Panc1 (cell line): ENCODE measurements around the gene SMAP1.

ENCODE experiments used
- CTCF ChIP-seq: fragments of 450-650 bp; IDR thresholded peaks from 2 replicates; pipeline ENCODE4 v1.5.1; 2017; ENCODE audit warnings: mild to moderate bottlenecking
- SIN3A ChIP-seq: IDR thresholded peaks from 2 replicates; pipeline ENCODE4 v1.6.1; 2012; ENCODE audit warnings: low read depth, mild to moderate bottlenecking, low read length, moderate library complexity, borderline replicate concordance; ENCODE audit not compliant: insufficient read depth
- TF ChIP-seq, protein P1 (sequence below), 2 experiments: IDR thresholded peaks; 2 replicates each; pipeline ENCODE4 v1.6.1; 2011 to 2012; ENCODE audit warnings: low read depth in 2 of 2, control low read depth in 1 of 2, low read length in 1 of 2, mild to moderate bottlenecking in 1 of 2, moderate library complexity in 1 of 2; ENCODE audit not compliant: insufficient read depth in 1 of 2

- TF ChIP-seq, protein P1, sequence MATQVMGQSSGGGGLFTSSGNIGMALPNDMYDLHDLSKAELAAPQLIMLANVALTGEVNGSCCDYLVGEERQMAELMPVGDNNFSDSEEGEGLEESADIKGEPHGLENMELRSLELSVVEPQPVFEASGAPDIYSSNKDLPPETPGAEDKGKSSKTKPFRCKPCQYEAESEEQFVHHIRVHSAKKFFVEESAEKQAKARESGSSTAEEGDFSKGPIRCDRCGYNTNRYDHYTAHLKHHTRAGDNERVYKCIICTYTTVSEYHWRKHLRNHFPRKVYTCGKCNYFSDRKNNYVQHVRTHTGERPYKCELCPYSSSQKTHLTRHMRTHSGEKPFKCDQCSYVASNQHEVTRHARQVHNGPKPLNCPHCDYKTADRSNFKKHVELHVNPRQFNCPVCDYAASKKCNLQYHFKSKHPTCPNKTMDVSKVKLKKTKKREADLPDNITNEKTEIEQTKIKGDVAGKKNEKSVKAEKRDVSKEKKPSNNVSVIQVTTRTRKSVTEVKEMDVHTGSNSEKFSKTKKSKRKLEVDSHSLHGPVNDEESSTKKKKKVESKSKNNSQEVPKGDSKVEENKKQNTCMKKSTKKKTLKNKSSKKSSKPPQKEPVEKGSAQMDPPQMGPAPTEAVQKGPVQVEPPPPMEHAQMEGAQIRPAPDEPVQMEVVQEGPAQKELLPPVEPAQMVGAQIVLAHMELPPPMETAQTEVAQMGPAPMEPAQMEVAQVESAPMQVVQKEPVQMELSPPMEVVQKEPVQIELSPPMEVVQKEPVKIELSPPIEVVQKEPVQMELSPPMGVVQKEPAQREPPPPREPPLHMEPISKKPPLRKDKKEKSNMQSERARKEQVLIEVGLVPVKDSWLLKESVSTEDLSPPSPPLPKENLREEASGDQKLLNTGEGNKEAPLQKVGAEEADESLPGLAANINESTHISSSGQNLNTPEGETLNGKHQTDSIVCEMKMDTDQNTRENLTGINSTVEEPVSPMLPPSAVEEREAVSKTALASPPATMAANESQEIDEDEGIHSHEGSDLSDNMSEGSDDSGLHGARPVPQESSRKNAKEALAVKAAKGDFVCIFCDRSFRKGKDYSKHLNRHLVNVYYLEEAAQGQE (IDR thresholded peaks at IDR 0.05; ENCODE audit: insufficient read depth in 1 of 2, low read depth in 2 of 2, low read length in 1 of 2), result no peak
- no peak for TF ChIP-seq SIN3A
- TF ChIP-seq CTCF, result no peak
These were observed 67.3 kb downstream of the SMAP1 start for GRCh38 chr6:70734979-70735378.
